GM12878 (cell line): ENCODE measurements around the gene DTNBP1. TPM values are rescaled to one million over a fixed set of nuclear protein-coding genes. Genes with fewer than 3 reads are reported as not detected.

Source experiments
- ATAC-seq: fragments of 200-7000 bp; cut with Tn5 transposase; 3 replicates; pipeline ENCODE4 v1.9.1; 2020; ENCODE audit warnings: mild to moderate bottlenecking, moderate library complexity
- BruUV-seq: library from RNA; stranded (reverse); fragments of 400-500 nt; replicated peaks from 2 replicates; lab custom pipeline; 2021; lab: Mats Ljungman, UMichigan
- CTCF ChIA-PET: fragments of 300-600 bp; sonication (Branson Sonifier 250); formaldehyde crosslinking; extraction: SDS; loops from one replicate; lab custom pipeline; 2021; ENCODE audit warnings: inconsistent platforms; lab: Yijun Ruan, JAX
- POLR2A ChIA-PET: fragments of 350-600 bp; formaldehyde crosslinking; extraction: SDS; loops from one replicate; lab custom pipeline; 2021; ENCODE audit warnings: inconsistent platforms; lab: Charles Lee
- RAD21 ChIA-PET: fragments of 300-600 bp; sonication (Branson Sonifier 250); formaldehyde crosslinking; loops from one replicate; lab custom pipeline; 2023; ENCODE audit warnings: antibody characterized with exemption; ENCODE audit not compliant: unreplicated experiment; lab: Charles Lee
- SMC1A ChIA-PET: fragments of 300-600 bp; sonication (Branson Sonifier 250); formaldehyde crosslinking; loops from one replicate; lab custom pipeline; 2023; ENCODE audit not compliant: unreplicated experiment, uncharacterized antibody; lab: Charles Lee
- DNase-seq: peaks from one replicate; pipeline ENCODE4 v3.0.0-alpha.2; 2011; ENCODE audit warnings: low read depth, low spot score
- FAIRE-seq: peaks from 3 replicates; lab custom pipeline; 2011; peaks lifted over from hg19 to GRCh38; lab: Jason Lieb, UNC
- H2AFZ ChIP-seq: 2 replicates; pipeline ENCODE4 v1.6.0; 2011; ENCODE audit warnings: low read depth, low read length, control low read depth; ENCODE audit not compliant: control insufficient read depth
- H3K27ac ChIP-seq: 2 replicates; pipeline ENCODE4 v1.5.1; 2011; ENCODE audit warnings: control low read depth; ENCODE audit not compliant: control insufficient read depth, insufficient read depth
- H3K27me3 ChIP-seq, 2 experiments: replicated peaks in 1 of 2; 2 replicates each; pipeline versions ENCODE4 v1.6.0 to v1.6.1; 2011; ENCODE audit warnings: low read length in 1 of 2; ENCODE audit not compliant: control insufficient read depth in 2 of 2, insufficient read depth in 2 of 2
- H3K36me3 ChIP-seq, 2 experiments: 2 replicates each; pipeline ENCODE4 v1.5.1; 2011; ENCODE audit warnings: low read length in 1 of 2; ENCODE audit not compliant: control insufficient read depth in 2 of 2, insufficient read depth in 2 of 2
- H3K4me1 ChIP-seq: 2 replicates; pipeline ENCODE4 v1.6.1; 2011; ENCODE audit warnings: mild to moderate bottlenecking, low read length, moderate library complexity, mixed read lengths; ENCODE audit not compliant: control insufficient read depth, insufficient read depth
- H3K4me2 ChIP-seq: 2 replicates; pipeline ENCODE4 v1.6.0; 2011; ENCODE audit warnings: control low read depth; ENCODE audit not compliant: control insufficient read depth, insufficient read depth
- H3K4me3 ChIP-seq: fragments of 200-600 bp; sonication (generic); 2 replicates; pipeline ENCODE4 v1.5.1; 2016
- H3K79me2 ChIP-seq: 2 replicates; pipeline ENCODE4 v1.6.0; 2011; ENCODE audit warnings: low read length; ENCODE audit not compliant: control insufficient read depth, insufficient read depth
- H3K9ac ChIP-seq: 2 replicates; pipeline ENCODE4 v1.8.0; 2011; ENCODE audit warnings: low read length, control low read depth, mixed read lengths; ENCODE audit not compliant: control insufficient read depth, insufficient read depth
- H3K9me3 ChIP-seq: replicated peaks from 3 replicates; pipeline ENCODE4 v1.5.1; 2011; ENCODE audit warnings: mild to moderate bottlenecking, low read length; ENCODE audit not compliant: control insufficient read depth, insufficient read depth
- H4K20me1 ChIP-seq: 2 replicates; pipeline ENCODE4 v1.6.0; 2011; ENCODE audit not compliant: control insufficient read depth, insufficient read depth
- CHD2 ChIP-seq: IDR thresholded peaks from 2 replicates; pipeline ENCODE4 v1.6.1; 2011; ENCODE audit warnings: low read depth, low read length, improper control_type of control experiment, borderline replicate concordance
- ESRRA ChIP-seq: IDR thresholded peaks from 2 replicates; pipeline ENCODE4 v1.6.1; 2012; ENCODE audit warnings: mild to moderate bottlenecking, low read length, improper control_type of control experiment
- PAX5 ChIP-seq: IDR thresholded peaks from 2 replicates; pipeline ENCODE4 v1.6.1; 2011; ENCODE audit warnings: low read depth, low read length, borderline replicate concordance
- POLR2AphosphoS5 ChIP-seq: IDR thresholded peaks from 2 replicates; pipeline ENCODE4 v1.6.1; 2011; ENCODE audit warnings: mild to moderate bottlenecking, low read length, inconsistent platforms
- SRF ChIP-seq, 2 experiments: IDR thresholded peaks; 2 replicates each; pipeline ENCODE4 v1.6.1; 2011; ENCODE audit warnings: low read depth in 2 of 2, low read length in 2 of 2, mild to moderate bottlenecking in 1 of 2, moderate library complexity in 1 of 2
- WGBS: methylation state at CpG from one replicate; pipeline ENCODE4 v1.1.6; 2016; ENCODE audit warnings: low lambda C conversion rate; ENCODE audit not compliant: insufficient replicate concordance, insufficient coverage; ENCODE audit errors: missing lambda C conversion rate; 5-methylcytosine and 5-hydroxymethylcytosine counted together
- in situ Hi-C: fragments of 300-500 bp; cut with MboI; formaldehyde crosslinking; loops from 9 replicates; pipeline ENCODE4 v1.14.3; 2018; ENCODE audit warnings: mixed read lengths
- intact Hi-C: fragments of 100-400 bp; cut with micrococcal nuclease; formaldehyde crosslinking; loops from one replicate; pipeline ENCODE4 v1.14.2; 2022; ENCODE audit not compliant: unreplicated experiment
- polyA plus RNA-seq, 11 experiments: library from polyadenylated mRNA; depleted of rRNA in 4 of 11; unstranded in 6 of 11; stranded (reverse) in 5 of 11; fragments of >200 nt; fragmentation: Nextera tagmentation in 4 of 11; fragmentation: Illumina TruSeq in 1 of 11; extraction: Ambion mirVana in 4 of 11; extraction: Trizol in 1 of 11; gene quantifications; 1 replicate in 1 of 11; 2 replicates in 10 of 11; pipeline versions ENCODE4 v1.2.1 to v1.2.3, GENCODE V29; 2011 to 2016; ENCODE audit warnings: inconsistent platforms in 2 of 11, missing spikeins in 2 of 11, low read depth in 1 of 11
- total RNA-seq, 4 experiments: library from RNA; depleted of rRNA in 3 of 4; stranded (reverse); fragments of >200 nt in 3 of 4; fragmentation: Illumina TruSeq in 1 of 4; extraction: Trizol in 1 of 4; gene quantifications; 2 replicates each; pipeline versions ENCODE4 v1.2.1 to v1.2.3, GENCODE V29; 2013 to 2021
- TF ChIP-seq, protein P1 (sequence below): IDR thresholded peaks from 2 replicates; pipeline ENCODE4 v1.6.1; 2011; ENCODE audit warnings: borderline replicate concordance, low read depth, mild to moderate bottlenecking, moderate library complexity, mixed read lengths, low read length; ENCODE audit not compliant: insufficient read depth; ENCODE audit errors: extremely low read length

DTNBP1 gene
- total and polyA plus RNA-seq, 10 of the 15 experiments (the other 5 are each of a cell fraction or from before 2014, with no cell fraction given): 7.1 to 40.3 (median 20.1) TPM

DNA sequence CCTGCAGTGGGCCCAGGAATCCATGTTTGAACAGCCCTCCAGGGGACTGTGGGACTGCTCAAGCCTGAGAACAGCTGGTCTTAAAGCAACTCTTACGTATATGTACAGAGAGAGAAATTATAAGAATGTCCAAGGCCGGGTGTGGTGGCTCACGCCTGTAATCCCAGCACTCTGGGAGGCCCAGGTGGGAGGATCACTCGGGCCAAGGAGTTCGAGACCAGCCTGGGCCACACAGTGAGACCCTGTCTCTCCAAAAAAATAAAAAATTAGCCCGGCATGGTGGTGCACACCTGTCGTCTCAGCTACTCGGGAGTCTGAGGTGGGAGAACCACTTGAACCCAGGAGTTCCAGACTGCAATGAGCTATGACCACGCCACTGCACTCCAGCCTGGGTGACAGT lies 134.0 kb downstream of the DTNBP1 start:
- no peaks in the 10 kb centered on the region for H3K27me3 ChIP-seq
- H3K4me1 ChIP-seq: no peaks in the 10 kb centered on the region
- no peaks in the 10 kb centered on the region for H3K79me2 ChIP-seq
- intact Hi-C loops (loop anchor here (5.0 kb wide), 1 partner anchor 678 kb away; no protein-coding TSS in a partner anchor), in situ Hi-C loops (no loop called here)
- no TSS peak for BruUV-seq
- RAD21 ChIA-PET: no interaction called here
- DNase-seq (no peak), ATAC-seq (no peak), FAIRE-seq (no peak)
- POLR2A ChIA-PET: interaction anchor here (0.5 kb wide), 1 partner anchor 634 kb away, joined by 3 read pairs; no protein-coding TSS in a partner anchor
- no peaks in the 10 kb centered on the region for H3K9me3 ChIP-seq
- CTCF ChIA-PET: interaction anchor here (2.3 kb wide), 1 partner anchor 95 kb away, joined by 11 read pairs; no protein-coding TSS in a partner anchor
- 99% methylated on average over 9 of the region's 9 CpGs for WGBS
- H3K4me3 ChIP-seq: no peak overlapping the region
- H2AFZ ChIP-seq: no peak overlapping the region
- no peak overlapping the region for H3K9ac ChIP-seq
- H3K27ac ChIP-seq: no peak overlapping the region
- SMC1A ChIA-PET: interaction anchor here (0.8 kb wide), 1 partner anchor 11 kb away, joined by 3 read pairs; no protein-coding TSS in a partner anchor
- no peaks in the 10 kb centered on the region for H4K20me1 ChIP-seq
- TF ChIP-seq, protein P1, sequence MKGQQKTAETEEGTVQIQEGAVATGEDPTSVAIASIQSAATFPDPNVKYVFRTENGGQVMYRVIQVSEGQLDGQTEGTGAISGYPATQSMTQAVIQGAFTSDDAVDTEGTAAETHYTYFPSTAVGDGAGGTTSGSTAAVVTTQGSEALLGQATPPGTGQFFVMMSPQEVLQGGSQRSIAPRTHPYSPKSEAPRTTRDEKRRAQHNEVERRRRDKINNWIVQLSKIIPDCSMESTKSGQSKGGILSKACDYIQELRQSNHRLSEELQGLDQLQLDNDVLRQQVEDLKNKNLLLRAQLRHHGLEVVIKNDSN: no peak
- no peak for TF ChIP-seq PAX5
- no peak for TF ChIP-seq POLR2AphosphoS5
- no peak for TF ChIP-seq CHD2
- TF ChIP-seq SRF (IDR thresholded peaks at IDR 0.05; ENCODE audit: low read depth in 2 of 2, low read length in 2 of 2): no peak
- TF ChIP-seq ESRRA: no peak
- H3K36me3 ChIP-seq: peaks cover 3 to 10% of the 10 kb centered on the region in 2 experiments; a peak in 3 of 4 replicates
- no peak overlapping the region for H3K4me2 ChIP-seq
